ENCODE results near the gene COL23A1.
"Not testable (repeated sequence)": the region's sequence is repeated elsewhere in the genome, so short reads cannot be mapped to it uniquely, and the experiment has no call there.

Gene COL23A1

GRCh38 chr5:178261666-178262600, 328.3 kb downstream of the COL23A1 start:
- DNase-seq (ENCODE audit: low read depth) = no peak

DNA sequence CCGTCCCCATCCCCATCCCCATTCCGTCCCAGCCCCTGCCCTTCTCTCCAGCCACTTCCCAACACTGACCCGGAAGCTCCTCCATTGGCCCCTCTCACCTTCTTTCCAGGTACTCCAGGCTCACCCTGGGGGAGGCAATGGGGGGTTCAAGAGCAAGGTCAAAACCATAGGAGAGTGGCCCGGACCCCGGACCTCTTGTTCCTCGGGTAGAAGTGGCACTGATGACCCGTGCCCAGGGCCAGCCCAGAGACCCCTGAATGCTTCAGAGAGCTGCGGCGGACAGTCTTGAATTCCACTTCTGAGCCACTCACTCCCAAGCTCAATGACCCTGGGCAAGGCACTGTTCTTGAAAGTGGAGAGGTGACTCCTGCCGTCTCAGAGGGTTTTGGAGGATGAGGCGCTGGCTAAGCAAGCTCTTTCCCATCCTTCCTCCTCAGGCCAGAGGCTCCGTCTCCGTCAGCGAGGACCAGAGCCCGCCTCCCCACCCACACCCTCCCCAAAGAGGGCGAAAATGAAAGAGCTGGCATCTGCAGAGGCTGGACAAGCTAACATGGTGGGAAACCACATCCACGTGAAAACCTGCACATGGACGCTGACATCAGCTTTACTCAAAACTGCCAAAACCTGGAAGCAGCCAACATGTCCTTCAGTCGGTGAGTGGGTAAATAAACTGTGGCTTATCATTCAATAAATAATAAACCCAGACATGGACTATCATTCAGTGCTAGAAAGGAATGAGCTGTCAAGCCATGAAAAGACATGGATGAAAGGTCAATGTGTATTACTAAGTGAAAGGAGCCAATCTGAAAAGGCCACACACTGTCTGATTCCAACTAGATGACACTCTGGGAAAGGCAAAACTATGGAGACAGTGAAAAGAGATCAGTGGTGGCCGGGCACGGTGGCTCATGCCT, 330.3 kb downstream of the COL23A1 start:
- DNase-seq (ENCODE audit: low read depth) = no peak

DNA sequence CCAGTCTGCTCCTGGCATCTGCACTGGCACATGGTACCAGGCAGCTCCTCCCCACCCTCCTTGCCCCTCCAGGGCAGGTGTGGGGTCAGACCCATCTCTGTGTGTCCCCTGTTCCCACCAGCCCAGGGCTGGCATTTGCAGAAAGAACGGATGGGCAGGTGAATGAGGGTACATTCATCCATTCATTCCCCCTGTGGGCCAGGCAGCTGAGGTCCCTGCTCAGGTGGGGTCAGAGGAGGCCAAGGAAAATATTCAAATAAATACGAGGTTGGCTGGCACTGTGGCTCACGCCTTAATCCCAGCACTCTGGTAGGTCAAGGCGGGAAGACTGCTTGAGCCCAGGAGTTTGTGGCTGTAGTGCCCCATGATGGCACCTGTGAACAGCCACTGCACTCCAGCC, 332.5 kb downstream of the COL23A1 start:
- DNase-seq (ENCODE audit: low read depth) = no peak

- no peak for DNase-seq (ENCODE audit: low read depth)
Observed at GRCh38 chr5:178256746-178257145, 333.4 kb downstream of the COL23A1 start.

DNA sequence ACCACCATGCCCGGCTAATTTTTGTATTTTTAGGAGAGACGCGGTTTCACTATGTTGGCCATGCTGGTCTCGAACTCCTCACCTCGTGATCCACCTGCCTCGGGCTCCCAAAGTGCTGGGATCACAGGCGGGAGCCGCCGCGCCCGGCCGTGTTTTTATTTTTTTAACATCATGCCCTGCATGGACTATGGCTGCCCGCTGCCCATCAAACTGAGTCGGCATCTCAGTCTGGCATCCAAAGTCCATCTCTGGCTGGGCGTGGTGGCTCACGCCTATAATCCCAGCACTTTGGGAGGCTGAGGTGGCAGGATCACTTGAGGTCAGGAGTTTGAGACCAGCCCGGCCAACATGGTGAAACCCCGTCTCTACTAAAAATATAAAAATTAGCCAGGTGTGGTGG, 336.6 kb downstream of the COL23A1 start:
- not testable (repeated sequence) for DNase-seq (ENCODE audit: low read depth)

DNA sequence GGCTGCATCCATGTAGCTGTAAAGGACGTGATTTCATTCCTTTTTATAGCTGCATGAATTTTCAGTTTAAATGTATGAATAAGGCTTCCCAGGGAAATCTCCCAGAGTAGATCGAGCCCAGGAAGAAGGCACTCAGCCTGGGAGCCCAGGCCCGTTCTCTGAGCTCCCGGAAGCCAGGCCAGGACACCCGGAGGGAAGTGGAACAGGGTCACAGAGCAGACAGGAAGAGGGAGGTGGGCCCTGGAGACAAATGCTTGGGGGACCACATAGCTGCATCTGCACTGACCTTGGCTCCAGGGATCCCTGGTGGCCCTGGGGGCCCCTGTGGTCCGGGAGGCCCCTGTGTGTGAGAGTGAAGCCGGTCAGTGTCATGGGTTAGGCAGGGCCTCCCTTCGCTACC, 337.9 kb downstream of the COL23A1 start:
- no peak for DNase-seq (ENCODE audit: low read depth)

DNA sequence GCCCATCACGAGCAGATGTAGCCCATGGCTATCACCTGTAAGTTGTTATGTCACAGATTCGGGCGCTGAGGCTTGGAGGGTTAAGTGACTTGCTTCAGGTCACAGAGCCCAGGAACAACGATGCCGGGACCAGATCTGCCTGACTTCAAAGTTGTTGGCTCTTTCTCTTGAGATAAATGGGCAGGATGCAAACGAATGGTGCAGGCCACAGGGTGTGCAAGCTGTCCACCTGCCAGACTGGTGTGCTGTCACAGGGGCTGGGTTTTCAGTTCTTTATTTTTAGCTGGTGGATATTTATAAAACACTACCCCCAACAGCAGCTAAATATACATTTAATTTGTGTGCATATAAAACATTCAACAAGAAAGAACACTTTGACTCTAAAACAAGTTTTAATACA, 339.9 kb downstream of the COL23A1 start:
- DNase-seq (ENCODE audit: low read depth) = no peak

DNA sequence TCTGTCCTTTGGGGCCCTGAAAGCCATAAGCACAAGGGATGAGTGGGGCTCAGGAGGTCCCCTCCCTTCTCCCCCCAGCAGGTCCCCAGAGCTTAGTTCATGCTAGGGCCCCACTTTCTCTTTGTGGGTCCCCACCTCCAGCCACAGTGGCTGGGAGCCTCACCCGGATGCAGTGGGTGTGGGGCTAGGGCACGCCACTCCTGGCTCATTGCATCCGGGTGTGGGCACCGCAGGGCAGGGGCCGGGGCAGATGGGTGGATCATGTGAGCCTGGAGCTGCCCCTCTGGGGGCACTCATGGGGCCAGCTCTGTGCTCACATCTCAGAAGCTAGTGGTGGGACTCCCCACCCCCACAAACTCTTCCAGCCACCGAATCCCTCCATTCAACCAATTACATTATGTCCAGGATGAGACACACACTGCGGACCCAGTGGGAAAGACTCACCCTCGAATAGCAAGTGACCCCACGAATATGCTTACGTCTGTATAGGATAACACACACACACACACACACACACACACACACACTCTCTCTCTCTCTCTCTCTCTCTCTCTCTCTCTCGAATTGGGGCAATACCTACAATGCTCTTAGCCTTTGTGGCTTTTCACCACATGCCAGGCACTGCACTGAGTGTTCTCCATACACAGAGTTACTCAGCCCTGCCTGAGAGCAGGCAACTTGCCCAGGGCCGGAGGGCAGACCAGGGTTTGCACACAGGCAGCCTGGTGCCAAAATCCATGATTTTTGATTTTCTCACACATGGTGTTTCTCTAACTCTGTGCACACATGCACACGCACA, 340.8 kb downstream of the COL23A1 start:
- no peak for DNase-seq (ENCODE audit: low read depth)

DNA sequence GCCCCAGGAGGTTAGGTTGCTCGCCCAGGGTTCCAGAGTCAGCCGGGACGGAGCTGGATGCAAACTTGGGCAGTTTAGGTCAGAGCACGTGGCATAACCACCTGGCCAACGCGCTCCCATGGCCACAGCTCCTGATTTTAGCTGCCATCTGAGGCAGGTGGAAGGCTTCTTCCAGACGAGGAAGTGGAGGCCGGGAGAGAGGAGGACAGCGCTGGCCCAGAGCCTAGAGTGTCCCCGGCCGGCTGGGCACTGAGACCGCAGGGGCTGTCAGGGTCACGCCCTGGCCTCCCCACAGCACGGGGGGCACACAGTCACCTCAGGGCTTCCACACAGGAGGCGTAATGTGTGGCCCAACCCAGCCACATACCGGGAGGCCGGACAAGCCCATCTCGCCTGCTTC, 341.4 kb downstream of the COL23A1 start:
- DNase-seq (ENCODE audit: low read depth) = no peak

DNA sequence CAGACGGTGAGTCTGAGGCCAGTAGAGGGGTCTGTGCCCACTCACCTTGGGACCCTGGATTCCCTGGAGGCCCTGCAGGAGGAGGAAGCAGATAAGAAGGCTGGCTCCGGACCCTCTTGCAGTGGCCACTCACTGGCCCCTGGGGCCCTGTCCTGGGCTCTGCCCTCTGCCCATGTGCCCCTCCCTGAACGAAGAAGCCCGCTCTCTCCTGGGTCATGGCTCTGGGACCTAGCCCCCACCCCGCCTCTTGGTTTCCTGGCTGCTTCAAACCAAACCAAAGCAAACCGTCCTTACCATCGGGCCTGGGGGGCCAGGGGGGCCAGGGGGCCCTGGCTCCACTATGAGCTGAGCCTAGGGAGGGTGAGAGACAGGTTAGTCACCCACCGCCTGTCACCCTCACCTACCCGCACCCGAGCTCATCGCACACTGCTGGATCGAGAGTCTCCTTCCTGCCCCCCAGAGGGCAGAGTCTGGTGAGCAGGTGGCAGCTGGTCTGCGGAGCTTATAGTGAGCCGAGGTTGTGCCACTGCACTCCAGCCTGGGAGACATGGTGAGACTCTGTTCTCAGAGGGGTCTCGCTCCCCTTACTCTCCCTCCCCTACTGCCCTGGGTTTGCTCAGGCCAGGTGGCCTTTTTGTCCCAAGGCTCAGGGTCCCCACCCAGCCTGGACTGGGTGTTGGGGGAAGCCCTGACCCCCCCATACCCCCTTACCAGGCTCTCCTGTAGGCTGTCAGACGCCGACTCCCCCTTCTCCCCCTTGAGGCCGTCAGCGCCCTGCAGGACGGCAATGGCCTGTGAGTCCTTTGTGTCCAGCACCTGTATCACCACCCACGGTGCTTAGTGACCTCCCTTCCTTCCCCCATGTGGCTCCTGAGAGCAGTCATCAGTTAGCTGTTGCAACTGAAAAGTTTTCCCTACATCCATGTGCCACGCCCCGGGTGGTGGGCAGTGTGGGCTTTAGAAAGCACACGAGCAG, 342.4 kb downstream of the COL23A1 start:
- DNase-seq (ENCODE audit: low read depth) = no peak

GRCh38 chr5:178246624-178247279, 343.4 kb downstream of the COL23A1 start:
- no peak for DNase-seq (ENCODE audit: low read depth)

- no peak for DNase-seq (ENCODE audit: low read depth)
Observed at GRCh38 chr5:178245389-178245788, 344.8 kb downstream of the COL23A1 start.

GRCh38 chr5:178244576-178244975, 345.6 kb downstream of the COL23A1 start:
- DNase-seq (ENCODE audit: low read depth) = no peak

DNA sequence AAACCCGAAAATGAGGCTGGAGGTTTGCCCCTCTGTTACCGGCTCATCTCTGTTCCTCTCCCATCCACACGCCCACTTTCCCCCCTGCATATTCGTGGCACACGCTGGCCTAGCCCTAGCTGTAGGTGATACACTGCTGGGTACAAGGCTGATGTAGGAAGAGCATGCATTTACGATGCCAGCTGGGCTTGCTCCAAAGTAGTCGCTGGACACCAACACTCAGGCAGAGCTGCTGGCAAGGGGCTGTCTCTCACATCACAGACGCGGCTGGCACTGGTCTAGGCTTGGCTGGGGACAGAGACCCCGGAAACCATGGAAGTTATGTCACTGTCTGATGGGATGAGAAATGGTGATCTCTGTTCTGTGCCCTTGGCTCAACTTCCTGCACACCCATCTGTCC, 347.8 kb downstream of the COL23A1 start:
- no peak for DNase-seq (ENCODE audit: low read depth)

GRCh38 chr5:178241688-178242231, 348.4 kb downstream of the COL23A1 start:
- no peak for DNase-seq (ENCODE audit: low read depth)

- no peak for DNase-seq (ENCODE audit: low read depth)
Observed at GRCh38 chr5:178241231-178241663, 348.9 kb downstream of the COL23A1 start.

GRCh38 chr5:178240766-178241165, 349.4 kb downstream of the COL23A1 start:
- DNase-seq (ENCODE audit: low read depth) = no peak

GRCh38 chr5:178240341-178240741, 349.9 kb downstream of the COL23A1 start:
- DNase-seq (ENCODE audit: low read depth) = no peak

GRCh38 chr5:178239626-178240301, 350.4 kb downstream of the COL23A1 start:
- not testable (repeated sequence) for DNase-seq (ENCODE audit: low read depth)
